Heart left ventricle (tissue), 16 donors: ENCODE results near the gene LYPD6B. TPM values are rescaled to one million over a fixed set of nuclear protein-coding genes. Genes with fewer than 3 reads are reported as not detected.

Experiments
- ATAC-seq, 4 donors: fragments of 200-7000 bp; cut with Tn5 transposase; one replicate each; pipeline ENCODE4 v1.9.1; 2020 to 2022; ENCODE audit warnings: moderate library complexity in 4 of 4, mild to moderate bottlenecking in 3 of 4, moderate number of reproducible peaks in 1 of 4
- DNase-seq, 5 donors: peaks; one replicate each; pipeline ENCODE4 v3.0.0-alpha.2; 2020
- H3K27ac ChIP-seq, 12 donors: fragments of 200-600 bp; sonication (generic) in 4 of 12; one replicate each; pipeline versions ENCODE4 v1.5.0 to v1.8.0; 2016 to 2022; ENCODE audit warnings: mild to moderate bottlenecking in 2 of 12
- H3K27me3 ChIP-seq, 9 donors: fragments of 200-600 bp; sonication (generic) in 2 of 9; one replicate each; pipeline versions ENCODE4 v1.5.1 to v1.8.0; 2016 to 2022; ENCODE audit warnings: mild to moderate bottlenecking in 3 of 9
- H3K36me3 ChIP-seq, 9 donors: fragments of 200-600 bp; sonication (generic) in 2 of 9; one replicate each; pipeline versions ENCODE4 v1.5.0 to v1.8.0; 2018 to 2022; ENCODE audit warnings: mild to moderate bottlenecking in 2 of 9
- H3K4me1 ChIP-seq, 12 donors: fragments of 200-600 bp; sonication (generic) in 4 of 12; one replicate each; pipeline versions ENCODE4 v1.5.0 to v1.8.0; 2016 to 2022; ENCODE audit warnings: mild to moderate bottlenecking in 3 of 12
- H3K4me3 ChIP-seq, 12 donors: fragments of 200-600 bp; sonication (generic) in 4 of 12; one replicate each; pipeline versions ENCODE4 v1.5.0 to v1.8.0; 2017 to 2022; ENCODE audit warnings: mild to moderate bottlenecking in 9 of 12, moderate library complexity in 4 of 12
- H3K9me3 ChIP-seq, 12 donors: fragments of 200-600 bp; sonication (generic) in 4 of 12; one replicate each; pipeline versions ENCODE4 v1.5.0 to v1.8.0; 2016 to 2022; ENCODE audit warnings: mild to moderate bottlenecking in 1 of 12
- CTCF ChIP-seq, 12 donors: fragments of 200-600 bp; sonication (generic) in 4 of 12; IDR thresholded peaks; one replicate each; pipeline versions ENCODE4 v1.5.0 to v1.8.0; 2018 to 2022; ENCODE audit warnings: antibody characterized with exemption in 12 of 12, mild to moderate bottlenecking in 5 of 12
- POLR2A ChIP-seq, 2 donors: fragments of 450-650 bp; IDR thresholded peaks; one replicate each; pipeline ENCODE4 v1.6.1; 2017; ENCODE audit warnings: antibody characterized with exemption in 2 of 2, mild to moderate bottlenecking in 2 of 2, moderate library complexity in 2 of 2
- WGBS, 4 donors: extraction: QIAGEN DNeasy Blood & Tissue Kit in 2 of 4; methylation state at CpG; one replicate each; pipeline versions ENCODE4 v1.1.5 to v1.1.7; 2013 to 2018; 5-methylcytosine and 5-hydroxymethylcytosine counted together
- intact Hi-C, 10 donors: fragments of 100-400 bp; cut with DNase I; formaldehyde crosslinking; loops; one replicate each; pipeline versions ENCODE4 v1.11.1 to v1.14.2; 2022
- polyA plus RNA-seq, 2 donors: library from polyadenylated mRNA; stranded (reverse); fragments of 200-250 nt; gene quantifications; one replicate each; pipeline ENCODE4 v1.2.3, GENCODE V29; 2013
- total RNA-seq, 9 donors: library from RNA; depleted of rRNA in 2 of 9; stranded (reverse); fragments of >200 nt in 2 of 9; fragmentation: NEBNext Ultra II Directional in 3 of 9; extraction: Animal tissue kit (Norgen Biotek cat#: 25700) in 3 of 9; gene quantifications; one replicate each; pipeline versions ENCODE4 v1.1.0 to v1.2.4, GENCODE V29; 2016 to 2023
- donor health status: ischemic (EF 13 %, LVEDD 7.1; RV severe dilation, severe dysfunction).
- donor health status: healthy with polysubstance abuse.
- donor health status: DM: no; HTN: yes; CAD: no.
- donor health status: DM: no; HTN: no; CAD: no.
- donor health status: ischemic (EF 25% LVEDD 6.9; RV normal size, moderate dysfunction).
- donor health status: ischemic (EF 25% LVEDD 5.7; RV mildly dilated, moderate dysfunction).
- donor health status: healthy.
- donor health status: DM: yes; HTN: yes; CAD: no.
- donor health status: ischemic (EF 35%, LVEDD 5.7; RV mildly dilated, moderate dysfunction).
- donor health status: nonischemic (EF 11% LVEDD 7.7; RV severe dilation, severe dysfunction).
- donor health status: DM: yes; HTN: yes; CAD: no.
- donor health status: PGD.
- donor health status: ischemic (EF 29% LVEDD 5.4; RV normal size, mild dysfunction).
- donor health status: nonischemic (EF 23%, LVEDD 6.1; RV moderate dilation, normal function).

The LYPD6B gene
- total and polyA plus RNA-seq, 11 donors = not detected

- Histone ChIP-seq H3K4me3 (no peak overlapping the region), H3K36me3 (no peaks in the 10 kb centered on the region), H3K27ac (no peak overlapping the region), H3K9me3 (no peaks in the 10 kb centered on the region), H3K4me1 (peaks cover 0 to 7% (median 0%) of the 10 kb centered on the region in 12 donors), H3K27me3 (no peaks in the 10 kb centered on the region)
- intact Hi-C loops = loop anchor here in 1 of 10 donors (5.0 kb wide), 1 partner anchor 48 kb away; no protein-coding TSS in a partner anchor
- DNase-seq (no peak), ATAC-seq (no peak)
- TF ChIP-seq POLR2A (IDR thresholded peaks at IDR 0.05) = no peak
- no peak for TF ChIP-seq CTCF (IDR thresholded peaks at IDR 0.05)
Observed at GRCh38 chr2:149089068-149089467, 50.6 kb downstream of the LYPD6B start.

GRCh38 chr2:149090706-149091105 is 52.2 kb downstream of the LYPD6B start:
- DNase-seq = no peak
- Histone ChIP-seq H3K27ac (no peak overlapping the region), H3K27me3 (peaks cover 0 to 3% (median 0%) of the 10 kb centered on the region in 9 donors), H3K36me3 (no peaks in the 10 kb centered on the region), H3K4me3 (no peak overlapping the region), H3K4me1 (peaks cover 0 to 2% (median 0%) of the 10 kb centered on the region in 12 donors), H3K9me3 (no peaks in the 10 kb centered on the region)
- 78 to 82% (median 80%) methylated on average over 2 of the region's 2 CpGs for WGBS, 4 donors
- TF ChIP-seq CTCF (IDR thresholded peaks at IDR 0.05) = no peak
- TF ChIP-seq POLR2A (IDR thresholded peaks at IDR 0.05) = no peak
- intact Hi-C loops = no loop called here
- ATAC-seq = no peak

- intact Hi-C loops = no loop called here
- 92 to 98% (median 94%) methylated on average over 2 of the region's 2 CpGs for WGBS, 4 donors
- Histone ChIP-seq H3K27me3 (peaks cover 0 to 3% (median 0%) of the 10 kb centered on the region in 9 donors), H3K4me3 (no peak overlapping the region), H3K9me3 (no peaks in the 10 kb centered on the region), H3K27ac (no peak overlapping the region), H3K4me1 (no peaks in the 10 kb centered on the region), H3K36me3 (no peaks in the 10 kb centered on the region)
- DNase-seq (no peak), ATAC-seq (no peak)
- no peak for TF ChIP-seq CTCF (IDR thresholded peaks at IDR 0.05)
- TF ChIP-seq POLR2A (IDR thresholded peaks at IDR 0.05) = no peak
Observed at GRCh38 chr2:149093579-149093978, 55.1 kb downstream of the LYPD6B start.

- TF ChIP-seq POLR2A (IDR thresholded peaks at IDR 0.05) (no peak), CTCF (IDR thresholded peaks at IDR 0.05) (no peak)
- no peaks in the 10 kb centered on the region for H3K9me3 ChIP-seq
- H3K4me3 ChIP-seq = no peak overlapping the region
- ATAC-seq (no peak), DNase-seq (no peak)
- intact Hi-C loops = no loop called here
- WGBS, 4 donors = 71 to 78% (median 75%) methylated on average over 5 of the region's 5 CpGs
- H3K27ac ChIP-seq = no peak overlapping the region
- no peaks in the 10 kb centered on the region for H3K36me3 ChIP-seq
- H3K27me3 ChIP-seq = peaks cover 0 to 3% (median 0%) of the 10 kb centered on the region in 9 donors
- H3K4me1 ChIP-seq = no peaks in the 10 kb centered on the region
Observed at GRCh38 chr2:149094217-149095015, 55.9 kb downstream of the LYPD6B start.
